Measurements from ENCODE around the gene RAB23.

Gene RAB23

GRCh38 chr6:57190140-57190539 lies 32.0 kb downstream of the RAB23 start:
- in situ Hi-C loops (cut with MboI; ENCODE audit: low sequenced_read_pairs), result no loop called here

- in situ Hi-C loops (cut with MboI; ENCODE audit: low sequenced_read_pairs), result no loop called here
Observed at GRCh38 chr6:57183336-57183735, 38.8 kb downstream of the RAB23 start.

- in situ Hi-C loops (cut with MboI; ENCODE audit: low sequenced_read_pairs), result no loop called here
Observed at GRCh38 chr6:57182017-57182432, 40.1 kb downstream of the RAB23 start.

- in situ Hi-C loops (cut with MboI; ENCODE audit: low sequenced_read_pairs), result no loop called here
Observed at GRCh38 chr6:57180596-57180995, 41.5 kb downstream of the RAB23 start.

GRCh38 chr6:57177545-57178265 lies 44.4 kb downstream of the RAB23 start:
- in situ Hi-C loops (cut with MboI; ENCODE audit: low sequenced_read_pairs), result no loop called here

- in situ Hi-C loops (cut with MboI; ENCODE audit: low sequenced_read_pairs), result no loop called here
Observed at GRCh38 chr6:57174511-57174907, 47.6 kb downstream of the RAB23 start.

- in situ Hi-C loops (cut with MboI; ENCODE audit: low sequenced_read_pairs), result no loop called here
Observed at GRCh38 chr6:57173886-57174510, 48.1 kb downstream of the RAB23 start.

GRCh38 chr6:57173056-57173885 lies 48.8 kb downstream of the RAB23 start:
- in situ Hi-C loops (cut with MboI; ENCODE audit: low sequenced_read_pairs), result no loop called here

GRCh38 chr6:57172136-57173055 lies 49.7 kb downstream of the RAB23 start, which contains the start of gene BAG2:
BAG2 (plus strand) TSS chr6:57172326; CDS start chr6:57172698, 372 bp downstream.
- in situ Hi-C loops (cut with MboI; ENCODE audit: low sequenced_read_pairs), result no loop called here

GRCh38 chr6:57165080-57165479 lies 57.0 kb downstream of the RAB23 start:
- in situ Hi-C loops (cut with MboI; ENCODE audit: low sequenced_read_pairs), result no loop called here

GRCh38 chr6:57163956-57164355 lies 58.2 kb downstream of the RAB23 start:
- in situ Hi-C loops (cut with MboI; ENCODE audit: low sequenced_read_pairs), result no loop called here

- in situ Hi-C loops (cut with MboI; ENCODE audit: low sequenced_read_pairs), result no loop called here
Observed at GRCh38 chr6:57162516-57162915, 59.6 kb downstream of the RAB23 start.

- in situ Hi-C loops (cut with MboI; ENCODE audit: low sequenced_read_pairs), result no loop called here
Observed at GRCh38 chr6:57162028-57162427, 60.1 kb downstream of the RAB23 start.

- in situ Hi-C loops (cut with MboI; ENCODE audit: low sequenced_read_pairs), result no loop called here
Observed at GRCh38 chr6:57159127-57159526, 63.0 kb downstream of the RAB23 start.

- in situ Hi-C loops (cut with MboI; ENCODE audit: low sequenced_read_pairs), result no loop called here
Observed at GRCh38 chr6:57158658-57159057, 63.4 kb downstream of the RAB23 start.

GRCh38 chr6:57147955-57148858 lies 73.9 kb downstream of the RAB23 start:
- in situ Hi-C loops (cut with MboI; ENCODE audit: low sequenced_read_pairs), result no loop called here

- in situ Hi-C loops (cut with MboI; ENCODE audit: low sequenced_read_pairs), result no loop called here
Observed at GRCh38 chr6:57147401-57147800, 74.7 kb downstream of the RAB23 start.

GRCh38 chr6:57143690-57144089 lies 78.4 kb downstream of the RAB23 start:
- in situ Hi-C loops (cut with MboI; ENCODE audit: low sequenced_read_pairs), result no loop called here

- in situ Hi-C loops (cut with MboI; ENCODE audit: low sequenced_read_pairs), result no loop called here
Observed at GRCh38 chr6:57142178-57142525, 80.0 kb downstream of the RAB23 start.
